GM18499 (cell line): Measurements from ENCODE around the gene MPI.
"Not testable (repeated sequence)": the region's sequence is repeated elsewhere in the genome, so short reads cannot be mapped to it uniquely, and the experiment has no call there.

Source experiments
- ATAC-seq: cut with Tn5 transposase; IDR thresholded peaks from one replicate; pipeline ENCODE4 v1.9.1; 2021; ENCODE audit warnings: moderate number of reproducible peaks; ENCODE audit not compliant: insufficient read depth, unreplicated experiment

Gene MPI

DNA sequence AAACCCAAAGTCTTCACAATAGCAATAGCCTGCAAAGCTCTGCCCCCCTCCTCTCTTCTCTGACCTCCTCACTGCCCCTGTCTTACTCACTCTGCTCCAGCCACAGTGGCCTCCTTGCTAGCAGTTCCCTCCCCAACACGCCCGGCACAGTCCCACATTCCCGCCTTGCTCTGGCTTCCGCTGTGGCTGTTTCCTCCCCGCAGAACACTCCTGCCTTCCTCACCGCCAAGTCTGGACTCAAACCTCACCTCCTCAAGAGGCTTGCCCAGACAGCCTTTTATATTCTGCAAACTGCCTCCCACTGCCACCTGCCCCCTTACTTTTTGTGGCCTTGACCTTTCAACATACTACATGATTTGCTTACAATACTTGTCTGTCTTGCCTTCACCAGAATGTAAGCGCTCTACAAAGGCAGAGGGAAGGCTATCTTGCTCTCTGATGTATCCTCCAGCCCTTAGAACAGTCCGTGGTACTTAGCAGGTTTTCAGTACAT lies 406 bp upstream of the MPI start:
- no peak for ATAC-seq

DNA sequence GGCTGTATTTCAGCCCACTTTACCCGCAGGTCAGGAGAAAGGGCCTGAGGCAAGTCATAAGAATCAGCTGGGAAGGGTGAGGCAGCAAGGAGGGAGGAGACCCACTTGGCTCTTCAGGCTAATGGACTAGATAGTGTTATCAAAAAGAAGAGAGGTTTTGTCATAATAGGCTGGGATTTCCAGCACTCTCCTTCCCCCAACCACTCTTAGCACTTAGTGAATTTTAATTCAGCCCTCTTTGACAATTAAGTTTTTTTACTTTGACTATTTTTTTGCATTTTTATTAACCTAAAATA lies 771 bp downstream of the MPI start:
- ATAC-seq: no peak

DNA sequence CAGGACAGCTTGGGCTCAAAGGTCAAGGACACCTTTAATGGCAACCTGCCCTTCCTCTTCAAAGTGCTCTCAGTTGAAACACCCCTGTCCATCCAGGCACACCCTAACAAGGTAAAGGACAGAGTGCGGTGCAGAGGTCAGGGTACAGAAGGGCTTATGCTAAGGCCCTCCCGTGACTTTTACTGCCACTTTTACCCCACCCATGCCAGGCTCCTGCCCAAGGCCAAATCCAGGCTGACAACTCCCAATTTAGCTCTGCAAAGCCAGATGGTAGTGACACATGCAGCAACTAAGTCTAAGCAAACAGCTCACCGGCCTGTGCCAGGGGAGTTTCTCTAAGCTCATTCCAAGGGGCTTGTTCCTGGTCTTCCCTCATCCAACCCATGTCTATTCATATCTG lies 1.6 kb downstream of the MPI start:
- ATAC-seq: no peak

DNA sequence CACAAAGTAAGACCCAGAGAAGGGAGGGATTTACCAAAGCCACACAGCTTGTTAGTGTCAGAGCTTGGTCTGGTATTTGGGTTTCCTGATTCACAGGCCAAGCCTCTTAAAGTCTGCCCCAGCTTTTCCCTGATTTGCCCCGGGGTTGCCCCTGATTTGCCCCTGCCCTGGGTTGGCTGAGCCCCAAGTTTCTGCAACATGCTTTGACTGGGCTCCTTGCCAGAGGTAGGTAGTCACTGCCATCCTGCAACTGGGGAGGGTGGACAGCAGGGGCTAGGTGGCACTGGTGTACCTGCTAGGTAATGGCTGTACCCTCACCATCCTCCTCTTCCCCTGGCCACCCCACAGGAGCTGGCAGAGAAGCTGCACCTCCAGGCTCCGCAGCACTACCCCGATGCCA lies 2.5 kb downstream of the MPI start:
- no peak for ATAC-seq

DNA sequence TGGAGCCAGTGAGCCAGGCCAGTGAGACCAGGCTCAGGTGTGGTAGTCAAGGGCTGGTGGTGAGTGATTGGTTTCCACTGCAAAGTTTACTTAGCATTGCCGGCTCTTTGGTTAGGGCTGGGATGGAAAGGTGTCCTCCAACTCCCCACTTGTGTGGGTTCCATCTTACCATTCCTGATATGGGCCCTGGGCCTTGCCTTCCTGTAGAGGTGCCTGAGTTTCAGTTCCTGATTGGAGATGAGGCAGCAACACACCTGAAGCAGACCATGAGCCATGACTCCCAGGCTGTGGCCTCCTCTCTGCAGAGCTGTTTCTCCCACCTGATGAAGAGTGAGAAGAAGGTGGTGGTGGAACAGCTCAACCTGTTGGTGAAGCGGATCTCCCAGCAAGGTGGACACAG lies 3.1 kb downstream of the MPI start:
- no peak for ATAC-seq

DNA sequence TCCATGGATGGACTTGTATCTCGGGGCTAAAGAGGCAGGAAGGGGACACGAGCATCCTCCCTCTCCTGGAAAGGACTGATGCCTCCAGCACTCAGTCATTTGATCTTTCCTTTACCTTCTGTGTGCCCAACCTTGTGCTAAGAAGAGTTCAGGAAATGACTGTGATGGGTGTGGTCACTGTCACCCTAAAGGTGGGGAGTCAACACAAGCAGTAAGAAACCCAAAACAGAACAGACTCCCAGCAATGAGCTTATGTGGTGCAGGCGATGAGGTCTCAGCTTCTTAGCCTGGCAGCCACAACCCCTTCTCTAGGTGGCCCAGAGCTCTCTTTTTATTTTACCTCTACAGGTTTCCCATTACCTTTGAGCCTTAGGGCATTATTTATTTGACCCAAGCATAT lies 3.8 kb downstream of the MPI start:
- ATAC-seq: no peak

DNA sequence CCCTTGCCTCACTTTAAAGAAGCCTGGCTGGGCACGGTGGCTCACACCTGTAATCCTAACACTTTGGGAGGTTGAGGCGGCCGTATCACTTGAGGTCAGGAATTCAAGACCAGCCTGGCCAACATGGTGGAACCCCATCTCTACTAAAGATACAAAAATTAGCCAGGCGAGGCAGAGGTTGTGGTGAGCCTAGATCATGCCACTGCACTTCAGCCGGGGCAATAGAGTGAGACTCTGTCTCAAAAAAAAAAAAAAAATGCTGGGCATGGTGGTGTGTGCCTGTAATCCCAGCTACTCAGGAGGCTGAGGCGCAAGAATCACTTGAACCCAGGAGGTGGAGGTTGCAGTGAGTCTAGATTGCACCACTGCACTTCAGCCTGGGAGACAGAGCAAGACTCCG lies 4.5 kb downstream of the MPI start:
- ATAC-seq: not testable (repeated sequence)

DNA sequence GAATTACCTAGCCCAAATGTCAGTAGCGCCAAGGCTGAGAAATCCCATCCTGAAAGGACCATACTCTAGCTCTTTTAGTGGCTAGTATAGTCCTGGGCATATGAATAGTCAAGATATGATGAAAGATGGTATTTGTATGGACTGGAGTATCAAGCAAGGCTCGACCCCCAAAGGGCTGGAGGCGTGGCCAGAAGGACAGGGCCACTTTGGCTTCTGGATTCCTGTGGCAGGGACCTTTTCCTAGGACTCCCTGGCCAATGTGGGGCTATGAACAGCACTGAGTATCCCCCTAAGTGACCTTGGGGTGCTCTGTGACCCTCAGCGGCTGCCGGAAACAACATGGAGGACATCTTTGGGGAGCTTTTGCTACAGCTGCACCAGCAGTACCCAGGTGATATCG lies 6.0 kb downstream of the MPI start:
- ATAC-seq: no peak

DNA sequence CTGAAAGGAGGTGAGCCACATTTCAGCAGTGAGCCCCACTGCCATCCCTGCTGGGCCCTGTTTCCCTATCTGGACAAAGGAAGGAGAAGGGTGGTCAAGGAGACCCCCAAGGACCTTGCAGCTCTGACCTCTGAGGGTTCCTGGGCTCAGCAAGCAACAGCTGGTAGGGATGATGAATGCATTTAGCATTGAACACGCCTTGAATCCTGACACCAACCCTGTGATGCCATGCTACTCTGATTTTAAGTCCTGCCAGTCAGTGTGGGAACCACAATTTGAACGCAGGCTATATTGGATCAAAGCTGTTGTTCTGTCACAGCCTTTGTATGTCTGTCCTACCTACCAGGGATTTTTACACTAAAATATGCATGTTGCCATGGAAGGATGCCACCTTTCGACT lies 6.5 kb downstream of the MPI start:
- ATAC-seq: no peak

DNA sequence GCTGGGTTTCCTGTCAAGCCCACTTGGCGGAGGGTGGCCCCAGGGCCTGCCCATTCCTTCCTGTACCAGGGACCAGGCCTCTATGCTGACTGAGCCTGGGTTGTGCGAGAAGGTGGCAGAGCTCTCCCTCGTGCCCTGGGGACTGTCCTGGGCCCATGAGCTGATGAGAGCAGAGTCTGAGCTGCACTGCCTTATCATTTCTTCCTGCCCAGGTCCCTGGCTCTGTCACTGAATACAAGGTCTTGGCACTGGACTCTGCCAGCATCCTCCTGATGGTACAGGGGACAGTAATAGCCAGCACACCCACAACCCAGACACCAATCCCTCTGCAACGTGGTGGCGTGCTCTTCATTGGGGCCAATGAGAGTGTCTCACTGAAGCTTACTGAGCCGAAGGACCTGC lies 7.5 kb downstream of the MPI start:
- no peak for ATAC-seq

DNA sequence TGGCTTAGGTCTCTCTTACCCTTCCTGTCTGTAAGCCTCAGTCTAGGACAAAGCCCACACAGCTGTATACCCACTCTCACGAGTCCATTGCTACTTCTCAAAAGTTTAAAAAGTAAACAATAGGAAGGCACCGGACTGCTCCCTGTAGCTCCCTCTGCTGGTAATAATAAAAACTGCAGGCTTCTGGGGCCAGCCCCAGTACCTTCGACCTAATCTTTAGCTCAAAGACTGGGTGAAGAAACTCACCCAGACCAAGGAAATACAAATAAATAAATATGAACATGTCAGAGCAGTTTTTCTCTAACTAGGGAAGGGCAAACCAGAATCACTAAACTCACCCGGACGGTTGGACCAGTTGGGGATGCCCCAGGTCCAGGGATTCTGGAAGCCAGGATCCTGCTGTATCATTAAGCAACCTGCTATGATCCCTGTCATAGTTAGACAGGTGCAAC lies 11.8 kb downstream of the MPI start:
- no peak for ATAC-seq

DNA sequence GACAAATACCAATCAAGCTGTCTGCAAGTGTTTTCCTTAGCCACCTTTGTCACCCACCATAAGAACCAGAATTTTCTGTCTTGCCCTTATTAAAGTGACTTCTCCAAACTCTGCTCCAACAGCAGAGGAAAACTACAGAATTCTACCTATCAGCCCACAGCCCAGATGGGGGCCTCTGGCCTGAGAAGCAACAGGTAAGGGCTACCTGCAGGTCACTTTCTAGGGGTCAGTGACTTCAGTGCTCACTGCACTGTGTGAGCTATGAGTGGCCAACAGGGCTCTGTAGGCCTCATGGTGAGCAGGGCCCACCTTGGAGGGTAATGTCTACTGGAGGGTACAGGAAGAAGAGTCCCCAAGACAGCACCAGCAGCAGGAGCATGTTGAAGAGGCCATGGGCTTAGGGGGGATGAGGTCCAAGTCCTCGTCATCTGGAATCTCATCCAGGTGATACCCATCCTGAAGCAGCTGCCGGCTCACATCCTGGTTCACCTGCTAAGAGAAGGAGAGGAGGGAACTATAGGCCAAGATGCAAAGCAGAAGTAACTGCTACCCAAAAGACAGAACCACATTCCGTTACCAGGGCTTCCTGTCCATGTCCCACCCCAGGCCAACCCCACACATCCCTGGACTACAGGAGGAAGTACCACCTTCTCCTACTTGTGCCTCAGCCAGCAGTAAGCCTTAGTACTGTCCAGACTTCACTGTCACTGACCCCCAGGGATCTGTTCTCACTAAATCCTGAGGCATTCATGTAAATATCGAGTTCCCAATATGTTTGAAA lies 12.6 kb downstream of the MPI start:
- no peak for ATAC-seq

DNA sequence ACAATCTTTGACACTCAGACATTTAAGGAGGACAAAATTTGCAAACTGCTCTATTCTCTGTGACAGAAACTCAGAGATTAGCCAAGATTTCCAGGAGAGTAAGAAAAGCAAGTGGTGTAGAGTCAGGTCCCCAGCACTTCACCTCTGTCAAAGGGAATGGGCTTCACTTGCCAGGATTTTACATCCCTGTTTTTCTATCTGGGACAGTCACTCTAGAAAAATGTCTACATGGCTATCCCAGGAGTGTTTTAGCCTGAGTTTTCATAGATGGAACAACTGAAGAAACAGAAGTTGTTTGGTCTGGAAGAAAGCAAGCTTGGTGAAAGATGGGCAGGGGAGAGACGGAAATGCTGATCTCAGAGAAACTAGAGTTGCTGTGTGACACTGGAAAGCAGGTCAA lies 13.8 kb downstream of the MPI start:
- ATAC-seq: no peak

DNA sequence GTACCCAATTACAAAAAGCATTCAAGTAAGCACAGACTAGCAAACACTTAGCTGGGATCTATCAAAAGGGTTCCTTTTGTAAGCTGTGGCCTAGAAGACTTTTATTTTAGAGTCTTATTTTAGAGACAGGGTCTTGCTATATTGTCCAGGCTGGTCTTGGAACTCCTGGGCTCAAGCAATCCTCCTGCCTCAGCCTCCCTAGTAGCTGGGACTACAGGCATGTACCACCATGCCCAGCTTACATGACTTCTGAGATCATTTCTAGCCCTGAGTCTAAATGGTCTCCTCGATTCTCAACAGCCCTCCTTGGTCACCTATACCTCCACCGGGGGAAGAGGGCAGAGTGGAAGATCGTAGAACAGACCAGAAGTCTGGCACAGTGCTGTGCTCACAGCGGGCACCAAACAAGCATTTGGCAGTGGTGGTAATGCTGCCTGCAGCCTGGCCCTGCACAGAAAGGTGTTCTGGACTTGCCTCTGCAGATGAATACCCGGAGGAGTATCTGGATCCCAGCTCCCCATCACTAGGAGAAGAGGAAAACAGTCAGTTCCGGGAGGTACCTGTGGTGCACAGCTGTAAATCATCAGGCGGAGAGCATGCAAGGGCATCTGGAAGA lies 14.5 kb downstream of the MPI start:
- no peak for ATAC-seq

DNA sequence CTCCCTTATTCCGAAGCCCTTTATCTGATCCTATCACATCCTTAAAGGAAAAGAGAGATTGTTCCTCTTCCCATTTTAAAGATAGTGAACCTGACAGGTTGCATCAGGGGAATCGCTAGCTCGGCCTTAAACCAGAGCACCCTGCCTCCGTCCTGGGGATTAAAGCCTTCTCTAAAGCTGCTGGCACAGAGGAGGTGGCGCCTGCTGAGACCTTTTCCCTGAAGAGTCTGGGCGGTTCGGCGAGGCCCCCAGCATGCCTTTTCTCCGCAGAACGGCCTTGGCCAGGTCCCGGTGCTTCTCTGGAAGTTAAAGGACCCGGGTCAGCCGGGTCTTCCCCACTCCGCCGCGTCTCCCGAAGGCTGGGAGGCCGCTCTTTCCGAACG lies 16.2 kb downstream of the MPI start:
- ATAC-seq: no peak

DNA sequence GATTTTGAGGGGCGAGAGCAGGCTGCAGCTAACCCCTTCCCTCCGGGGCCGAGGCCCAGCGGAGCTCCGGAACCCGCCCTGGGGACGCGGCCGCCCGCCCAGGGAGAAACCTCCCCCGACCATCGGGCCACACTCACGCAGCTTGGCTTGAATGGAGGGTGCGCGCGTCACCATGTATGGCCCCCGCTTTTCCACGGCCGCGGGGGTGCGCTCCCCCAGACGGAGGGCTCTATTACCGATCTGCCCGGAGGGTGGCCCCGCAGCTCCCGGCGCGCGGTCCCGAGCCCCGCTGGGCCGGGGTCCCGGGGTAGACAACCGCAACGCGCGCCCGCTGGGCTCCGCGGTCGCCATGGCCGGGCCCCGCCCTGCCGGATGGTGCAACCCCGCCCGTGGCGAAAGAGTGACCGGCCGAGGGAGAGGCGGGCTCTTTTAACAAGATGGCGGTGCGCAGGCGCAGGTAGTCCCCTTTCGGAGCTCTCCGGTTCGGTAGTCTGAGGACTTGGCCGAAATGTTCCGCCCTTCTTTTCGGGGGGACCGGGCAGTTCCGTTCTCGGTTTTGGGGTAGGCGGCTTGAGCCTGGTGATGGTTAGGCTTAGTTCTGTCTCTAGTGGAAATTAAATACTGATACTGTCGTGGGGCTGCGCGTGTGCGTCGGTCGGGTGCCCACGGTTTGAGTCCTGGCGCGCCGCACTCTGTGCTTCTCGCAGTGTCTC lies 16.8 kb downstream of the MPI start, which contains the start of gene FAM219B:
Gene FAM219B, minus strand, starts transcription at position 402 of the 713 bp plus-strand sequence. Its CDS starts 51 bp downstream, at position 351.
- ATAC-seq: no peak

DNA sequence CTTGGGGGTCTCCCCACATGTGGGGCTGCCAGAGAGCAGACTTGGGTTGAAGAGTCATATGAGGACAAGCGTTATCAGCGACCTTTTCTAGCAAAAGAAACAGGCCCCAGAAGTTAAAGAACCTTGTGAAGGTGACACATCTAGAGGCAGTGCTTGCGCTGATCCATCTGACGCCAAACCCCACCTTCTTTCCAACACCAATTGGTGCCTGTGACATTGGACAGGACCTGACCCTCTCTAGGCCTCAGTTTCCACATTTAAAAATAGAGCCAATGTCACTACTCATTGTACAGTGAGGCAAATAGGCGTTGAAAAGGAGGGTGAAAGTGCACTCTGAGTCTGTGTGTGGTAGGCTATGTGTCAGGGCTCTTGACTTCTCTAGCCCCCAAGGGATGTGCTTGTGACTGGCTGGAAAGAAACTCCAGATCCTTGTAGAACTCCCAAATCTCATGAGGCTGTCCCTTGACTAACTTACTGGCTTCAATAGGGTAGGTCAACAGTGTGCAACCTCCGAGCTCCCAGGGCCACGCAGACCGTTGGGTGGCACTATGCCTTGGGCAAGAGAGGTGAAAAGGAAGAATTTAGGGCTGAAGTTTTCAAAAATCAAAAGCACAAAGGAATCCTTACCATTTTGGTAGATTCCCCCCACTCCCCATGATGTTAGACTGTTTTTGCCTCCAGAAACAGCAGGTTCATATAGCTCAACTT lies 17.5 kb downstream of the MPI start:
- ATAC-seq: no peak

DNA sequence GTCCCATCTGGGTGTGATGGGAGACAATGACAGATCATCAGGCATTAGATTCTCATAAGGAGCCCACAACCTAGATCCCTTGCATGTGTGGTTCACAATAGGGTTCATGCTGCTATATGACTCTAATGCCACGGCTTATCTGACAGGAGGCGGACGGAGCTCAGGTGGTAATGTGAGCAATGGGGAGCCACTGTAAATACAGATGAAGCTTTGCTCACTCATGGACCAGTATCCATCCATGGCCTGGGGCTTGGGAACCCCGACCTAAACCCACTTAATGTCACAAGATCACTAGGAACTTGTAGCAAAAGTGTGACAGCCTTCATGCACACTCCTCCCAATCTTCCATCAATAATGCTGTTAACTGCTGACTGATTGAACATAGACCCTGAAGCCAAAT lies 18.8 kb downstream of the MPI start:
- ATAC-seq: no peak

DNA sequence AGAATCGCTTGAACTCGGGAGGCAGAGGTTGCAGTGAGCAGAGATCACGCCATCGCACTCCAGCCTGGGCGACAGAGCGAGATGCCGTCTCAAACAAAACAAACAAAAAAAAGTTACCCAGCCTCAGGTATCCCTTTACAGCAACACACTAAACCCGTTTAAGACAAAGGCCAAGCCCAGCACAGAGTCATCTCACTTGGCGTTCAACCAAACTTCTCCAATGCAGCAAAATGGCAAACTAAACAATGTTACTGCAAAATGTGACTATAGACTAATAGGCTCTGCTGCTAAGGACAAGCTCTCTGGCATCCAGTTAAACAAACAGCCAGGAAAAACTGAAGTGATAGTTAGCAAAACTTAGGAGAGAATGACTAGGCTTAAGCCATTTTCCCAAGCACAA lies 23.2 kb downstream of the MPI start:
- ATAC-seq: no peak

DNA sequence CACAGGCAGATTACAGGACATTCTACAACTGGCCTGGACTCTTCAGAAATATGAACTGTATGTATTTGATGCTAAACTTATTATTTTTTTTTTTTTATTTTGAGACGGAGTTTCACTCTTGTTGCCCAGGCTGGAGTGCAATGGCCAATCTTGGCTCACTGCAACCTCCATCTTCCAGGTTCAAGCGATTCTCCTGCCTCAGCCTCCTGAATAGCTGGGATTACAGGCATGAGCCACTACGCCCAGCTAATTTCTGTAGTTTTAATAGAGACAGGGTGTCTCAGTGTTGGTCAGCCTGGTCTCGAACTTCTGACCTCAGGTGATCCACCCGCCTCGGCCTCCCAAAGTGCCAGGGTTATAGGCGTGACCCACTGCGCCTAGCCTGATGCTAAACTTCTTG lies 24.0 kb downstream of the MPI start:
- not testable (repeated sequence) for ATAC-seq

DNA sequence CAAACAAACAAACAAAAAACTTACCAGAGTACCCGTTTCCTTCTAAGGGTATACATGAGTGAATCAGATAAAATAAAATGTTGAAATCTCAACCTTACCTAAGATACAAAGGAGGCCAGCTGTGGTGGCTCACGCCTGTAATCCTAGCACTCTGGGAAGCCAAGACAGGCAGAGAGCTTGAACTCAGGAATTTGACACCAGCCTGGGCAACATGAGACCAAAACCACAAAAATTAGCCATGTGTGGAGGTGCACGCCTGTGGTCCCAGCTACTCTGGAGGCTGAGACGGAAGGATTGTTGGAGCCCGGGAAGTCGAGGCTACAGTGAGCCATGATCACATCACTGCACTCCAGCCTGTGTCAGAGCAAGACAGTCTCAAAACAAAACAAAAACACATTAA lies 27.8 kb downstream of the MPI start:
- ATAC-seq: no peak
